ENCODE results near the gene PUM2.

- TF ChIP-seq CTCF (IDR thresholded peaks at IDR 0.05) = no peak
- TF ChIP-seq SIN3A (IDR thresholded peaks at IDR 0.05; ENCODE audit: borderline replicate concordance, insufficient read depth, low read depth, low read length) = no peak
- no peak for TF ChIP-seq POLR2AphosphoS5 (IDR thresholded peaks at IDR 0.05; ENCODE audit: low read depth, low read length)
- TF ChIP-seq, protein P1, sequence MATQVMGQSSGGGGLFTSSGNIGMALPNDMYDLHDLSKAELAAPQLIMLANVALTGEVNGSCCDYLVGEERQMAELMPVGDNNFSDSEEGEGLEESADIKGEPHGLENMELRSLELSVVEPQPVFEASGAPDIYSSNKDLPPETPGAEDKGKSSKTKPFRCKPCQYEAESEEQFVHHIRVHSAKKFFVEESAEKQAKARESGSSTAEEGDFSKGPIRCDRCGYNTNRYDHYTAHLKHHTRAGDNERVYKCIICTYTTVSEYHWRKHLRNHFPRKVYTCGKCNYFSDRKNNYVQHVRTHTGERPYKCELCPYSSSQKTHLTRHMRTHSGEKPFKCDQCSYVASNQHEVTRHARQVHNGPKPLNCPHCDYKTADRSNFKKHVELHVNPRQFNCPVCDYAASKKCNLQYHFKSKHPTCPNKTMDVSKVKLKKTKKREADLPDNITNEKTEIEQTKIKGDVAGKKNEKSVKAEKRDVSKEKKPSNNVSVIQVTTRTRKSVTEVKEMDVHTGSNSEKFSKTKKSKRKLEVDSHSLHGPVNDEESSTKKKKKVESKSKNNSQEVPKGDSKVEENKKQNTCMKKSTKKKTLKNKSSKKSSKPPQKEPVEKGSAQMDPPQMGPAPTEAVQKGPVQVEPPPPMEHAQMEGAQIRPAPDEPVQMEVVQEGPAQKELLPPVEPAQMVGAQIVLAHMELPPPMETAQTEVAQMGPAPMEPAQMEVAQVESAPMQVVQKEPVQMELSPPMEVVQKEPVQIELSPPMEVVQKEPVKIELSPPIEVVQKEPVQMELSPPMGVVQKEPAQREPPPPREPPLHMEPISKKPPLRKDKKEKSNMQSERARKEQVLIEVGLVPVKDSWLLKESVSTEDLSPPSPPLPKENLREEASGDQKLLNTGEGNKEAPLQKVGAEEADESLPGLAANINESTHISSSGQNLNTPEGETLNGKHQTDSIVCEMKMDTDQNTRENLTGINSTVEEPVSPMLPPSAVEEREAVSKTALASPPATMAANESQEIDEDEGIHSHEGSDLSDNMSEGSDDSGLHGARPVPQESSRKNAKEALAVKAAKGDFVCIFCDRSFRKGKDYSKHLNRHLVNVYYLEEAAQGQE (IDR thresholded peaks at IDR 0.05; ENCODE audit: insufficient read depth in 1 of 2, low read depth in 2 of 2, low read length in 1 of 2) = no peak
Measured at GRCh38 chr2:20370191-20370590, 19.5 kb upstream of the PUM2 start.
